Esophagus squamous epithelium (tissue), 5 donors: Measurements from ENCODE around the gene DVL1. TPM values are rescaled to one million over a fixed set of nuclear protein-coding genes. Genes with fewer than 3 reads are reported as not detected.

Experiments
- DNase-seq: peaks from one replicate; lab custom pipeline; 2025; lab: John Stamatoyannopoulos, UW
- H3K27ac ChIP-seq, 4 donors: fragments of 200-600 bp; sonication (generic); one replicate each; pipeline ENCODE4 v1.5.1; 2016 to 2019; ENCODE audit warnings: mild to moderate bottlenecking in 1 of 4
- H3K27me3 ChIP-seq, 4 donors: fragments of 200-600 bp; sonication (generic); 1 replicate in 3 of 4; 2 replicates in 1 of 4; pipeline versions ENCODE4 v1.5.1 to v1.6.0; 2017 to 2021; ENCODE audit warnings: antibody characterized with exemption in 1 of 4
- H3K36me3 ChIP-seq, 3 donors: fragments of 200-600 bp; sonication (generic); one replicate each; pipeline ENCODE4 v1.5.1; 2016 to 2019
- H3K4me1 ChIP-seq, 3 donors: fragments of 200-600 bp; sonication (generic); one replicate each; pipeline ENCODE4 v1.5.1; 2017 to 2019
- H3K4me3 ChIP-seq, 4 donors: fragments of 200-600 bp; sonication (generic); 1 replicate in 3 of 4; 2 replicates in 1 of 4; pipeline ENCODE4 v1.5.1; 2016 to 2019; ENCODE audit warnings: mild to moderate bottlenecking in 2 of 4, moderate library complexity in 1 of 4
- H3K9me3 ChIP-seq, 3 donors: fragments of 200-600 bp; sonication (generic); one replicate each; pipeline ENCODE4 v1.5.1; 2016 to 2019
- POLR2A ChIP-seq, 4 donors: fragments of 450-650 bp; IDR thresholded peaks; one replicate each; pipeline ENCODE4 v1.6.1; 2017; ENCODE audit warnings: antibody characterized with exemption in 4 of 4, mild to moderate bottlenecking in 4 of 4, moderate library complexity in 3 of 4
- WGBS, 2 donors: methylation state at CpG; one replicate each; pipeline ENCODE4 v1.1.5; 2018; 5-methylcytosine and 5-hydroxymethylcytosine counted together
- intact Hi-C: fragments of 100-400 bp; cut with DNase I; formaldehyde crosslinking; loops from one replicate; pipeline ENCODE4 v1.15.0; 2022
- total RNA-seq, 4 donors: library from RNA; depleted of rRNA; stranded (reverse); fragments of >200 nt; gene quantifications; one replicate each; pipeline ENCODE4 v1.1.0, GENCODE V29; 2016
- TF ChIP-seq, protein P1 (sequence below), 6 experiments: fragments of 450-650 bp in 4 of 6; fragments of 200-600 bp in 2 of 6; sonication (generic) in 2 of 6; IDR thresholded peaks; one replicate each; pipeline ENCODE4 v1.5.1; 2016 to 2019; ENCODE audit warnings: antibody characterized with exemption in 6 of 6, mild to moderate bottlenecking in 4 of 6, moderate library complexity in 4 of 6
- donor health status: DM: yes; HTN: yes; CAD: no.

Gene DVL1
- total RNA-seq, 4 donors from 2014 or later, result 63.5 to 111 (median 88.0) TPM

DNA sequence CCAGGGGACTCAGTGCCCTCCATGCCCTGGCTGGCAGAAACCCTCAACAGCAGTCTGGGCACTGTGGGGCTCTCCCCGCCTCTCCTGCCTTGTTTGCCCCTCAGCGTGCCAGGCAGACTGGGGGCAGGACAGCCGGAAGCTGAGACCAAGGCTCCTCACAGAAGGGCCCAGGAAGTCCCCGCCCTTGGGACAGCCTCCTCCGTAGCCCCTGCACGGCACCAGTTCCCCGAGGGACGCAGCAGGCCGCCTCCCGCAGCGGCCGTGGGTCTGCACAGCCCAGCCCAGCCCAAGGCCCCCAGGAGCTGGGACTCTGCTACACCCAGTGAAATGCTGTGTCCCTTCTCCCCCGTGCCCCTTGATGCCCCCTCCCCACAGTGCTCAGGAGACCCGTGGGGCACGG is 21.0 kb downstream of the DVL1 start:
- DNase-seq, result no peak
- Histone ChIP-seq H3K27ac (no peak overlapping the region), H3K4me3 (no peak overlapping the region), H3K36me3 (peaks cover 13 to 30% (median 16%) of the 10 kb centered on the region in 3 donors), H3K4me1 (peaks cover 35 to 68% (median 50%) of the 10 kb centered on the region in 3 donors), H3K27me3 (peaks cover 0 to 9% (median 0%) of the 10 kb centered on the region in 4 donors), H3K9me3 (no peaks in the 10 kb centered on the region)
- intact Hi-C loops, result no loop called here
- no peak for TF ChIP-seq POLR2A (IDR thresholded peaks at IDR 0.05)
- TF ChIP-seq, protein P1, sequence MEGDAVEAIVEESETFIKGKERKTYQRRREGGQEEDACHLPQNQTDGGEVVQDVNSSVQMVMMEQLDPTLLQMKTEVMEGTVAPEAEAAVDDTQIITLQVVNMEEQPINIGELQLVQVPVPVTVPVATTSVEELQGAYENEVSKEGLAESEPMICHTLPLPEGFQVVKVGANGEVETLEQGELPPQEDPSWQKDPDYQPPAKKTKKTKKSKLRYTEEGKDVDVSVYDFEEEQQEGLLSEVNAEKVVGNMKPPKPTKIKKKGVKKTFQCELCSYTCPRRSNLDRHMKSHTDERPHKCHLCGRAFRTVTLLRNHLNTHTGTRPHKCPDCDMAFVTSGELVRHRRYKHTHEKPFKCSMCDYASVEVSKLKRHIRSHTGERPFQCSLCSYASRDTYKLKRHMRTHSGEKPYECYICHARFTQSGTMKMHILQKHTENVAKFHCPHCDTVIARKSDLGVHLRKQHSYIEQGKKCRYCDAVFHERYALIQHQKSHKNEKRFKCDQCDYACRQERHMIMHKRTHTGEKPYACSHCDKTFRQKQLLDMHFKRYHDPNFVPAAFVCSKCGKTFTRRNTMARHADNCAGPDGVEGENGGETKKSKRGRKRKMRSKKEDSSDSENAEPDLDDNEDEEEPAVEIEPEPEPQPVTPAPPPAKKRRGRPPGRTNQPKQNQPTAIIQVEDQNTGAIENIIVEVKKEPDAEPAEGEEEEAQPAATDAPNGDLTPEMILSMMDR (IDR thresholded peaks at IDR 0.05), result no peak
- WGBS, 2 donors, result 100% methylated on average over 1 of the region's 15 CpGs; no CpG with 5 or more reads in 1 of the 2 donors

DNA sequence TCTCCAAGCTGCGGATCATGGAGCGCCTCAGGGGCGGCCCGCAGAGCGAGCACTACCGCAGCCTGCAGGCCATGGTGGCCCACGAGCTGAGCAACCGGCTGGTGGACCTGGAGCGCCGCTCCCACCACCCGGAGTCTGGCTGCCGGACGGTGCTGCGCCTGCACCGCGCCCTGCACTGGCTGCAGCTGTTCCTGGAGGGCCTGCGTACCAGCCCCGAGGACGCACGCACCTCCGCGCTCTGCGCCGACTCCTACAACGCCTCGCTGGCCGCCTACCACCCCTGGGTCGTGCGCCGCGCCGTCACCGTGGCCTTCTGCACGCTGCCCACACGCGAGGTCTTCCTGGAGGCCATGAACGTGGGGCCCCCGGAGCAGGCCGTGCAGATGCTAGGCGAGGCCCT is 21.9 kb downstream of the DVL1 start:
- TF ChIP-seq, protein P1 (IDR thresholded peaks at IDR 0.05), result no peak
- no peak for TF ChIP-seq POLR2A (IDR thresholded peaks at IDR 0.05)
- intact Hi-C loops, result no loop called here
- Histone ChIP-seq H3K27me3 (peaks cover 0 to 9% (median 0%) of the 10 kb centered on the region in 4 donors), H3K9me3 (no peaks in the 10 kb centered on the region), H3K4me1 (peaks cover 31 to 68% (median 48%) of the 10 kb centered on the region in 3 donors), H3K4me3 (no peak overlapping the region), H3K27ac (no peak overlapping the region), H3K36me3 (peaks cover 13 to 36% (median 16%) of the 10 kb centered on the region in 3 donors)
- no peak for DNase-seq
- 87 to 90% methylated on average over 2 to 22 of the region's 40 CpGs for WGBS, 2 donors

- Histone ChIP-seq H3K4me1 (peaks cover 23 to 68% (median 47%) of the 10 kb centered on the region in 3 donors), H3K36me3 (peaks cover 13 to 48% (median 19%) of the 10 kb centered on the region in 3 donors), H3K4me3 (peak overlapping the region in 3 of 4 donors; percentile 81 to 100 (median 87)), H3K9me3 (no peaks in the 10 kb centered on the region), H3K27ac (peak overlapping the region; percentile 95 to 98 (median 96)), H3K27me3 (peaks cover 0 to under 1% (median 0%) of the 10 kb centered on the region in 4 donors)
- TF ChIP-seq, protein P1 (IDR thresholded peaks at IDR 0.05), result no peak
- TF ChIP-seq POLR2A (IDR thresholded peaks at IDR 0.05), result no peak
- 61 to 71% methylated on average over 4 to 6 of the region's 8 CpGs for WGBS, 2 donors
- DNase-seq, result no peak
- intact Hi-C loops, result no loop called here
Measured at GRCh38 chr1:1326075-1326605, 23.1 kb downstream of the DVL1 start.

GRCh38 chr1:1325288-1326074 is 23.7 kb downstream of the DVL1 start:
- H3K36me3 ChIP-seq, result peaks cover 13 to 54% (median 19%) of the 10 kb centered on the region in 3 donors
- 18 to 27% methylated on average over 5 of the region's 16 CpGs for WGBS, 2 donors
- H3K4me1 ChIP-seq, result peaks cover 16 to 68% (median 44%) of the 10 kb centered on the region in 3 donors

More at GRCh38 chr1:1325288-1326074, 23.7 kb downstream of the DVL1 start:
- no peaks in the 10 kb centered on the region for H3K27me3 ChIP-seq
- no peak for TF ChIP-seq POLR2A (IDR thresholded peaks at IDR 0.05)
- TF ChIP-seq, protein P1 (IDR thresholded peaks at IDR 0.05), result no peak
- H3K27ac ChIP-seq, result peak overlapping the region; percentile 95 to 98 (median 96)
- DNase-seq, result no peak
- no peaks in the 10 kb centered on the region for H3K9me3 ChIP-seq
- intact Hi-C loops, result no loop called here
- peak overlapping the region; percentile 81 to 100 (median 92) for H3K4me3 ChIP-seq
